Esophagus muscularis mucosa (tissue), 3 donors: ENCODE results near the gene METTL16.
"Not testable (repeated sequence)": the region's sequence is repeated elsewhere in the genome, so short reads cannot be mapped to it uniquely, and the experiment has no call there.

Experiments
- POLR2A ChIP-seq: fragments of 450-650 bp; IDR thresholded peaks from one replicate; pipeline ENCODE4 v1.6.1; 2017; ENCODE audit warnings: antibody characterized with exemption, moderate library complexity, mild to moderate bottlenecking, low read depth
- TF ChIP-seq, protein P1 (sequence below), 3 experiments: fragments of 200-600 bp in 2 of 3; fragments of 450-650 bp in 1 of 3; sonication (generic) in 2 of 3; IDR thresholded peaks; one replicate each; pipeline ENCODE4 v1.5.1; 2017 to 2019; ENCODE audit warnings: antibody characterized with exemption in 3 of 3, mild to moderate bottlenecking in 2 of 3, moderate library complexity in 1 of 3

DNA sequence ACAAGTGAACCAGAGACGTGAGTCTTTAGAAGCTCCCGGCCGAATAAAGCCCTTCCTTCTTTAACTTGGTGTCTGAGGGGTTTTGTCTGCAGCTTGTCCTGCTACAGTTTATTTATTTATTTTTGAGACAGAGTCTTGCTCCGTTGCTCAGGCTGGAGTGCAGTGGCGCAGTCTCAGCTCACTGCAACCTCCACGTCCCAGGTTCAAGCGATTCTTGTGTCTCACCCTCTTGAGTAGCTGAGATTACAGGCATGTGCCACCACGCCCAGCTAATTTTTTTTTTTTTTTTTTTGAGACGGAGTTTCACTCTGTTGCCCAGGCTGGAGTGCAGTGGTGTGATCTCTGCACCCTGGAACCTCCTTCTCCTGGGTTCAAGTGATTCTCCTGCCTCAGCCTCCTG is 36.3 kb upstream of the METTL16 start:
- TF ChIP-seq, protein P1, sequence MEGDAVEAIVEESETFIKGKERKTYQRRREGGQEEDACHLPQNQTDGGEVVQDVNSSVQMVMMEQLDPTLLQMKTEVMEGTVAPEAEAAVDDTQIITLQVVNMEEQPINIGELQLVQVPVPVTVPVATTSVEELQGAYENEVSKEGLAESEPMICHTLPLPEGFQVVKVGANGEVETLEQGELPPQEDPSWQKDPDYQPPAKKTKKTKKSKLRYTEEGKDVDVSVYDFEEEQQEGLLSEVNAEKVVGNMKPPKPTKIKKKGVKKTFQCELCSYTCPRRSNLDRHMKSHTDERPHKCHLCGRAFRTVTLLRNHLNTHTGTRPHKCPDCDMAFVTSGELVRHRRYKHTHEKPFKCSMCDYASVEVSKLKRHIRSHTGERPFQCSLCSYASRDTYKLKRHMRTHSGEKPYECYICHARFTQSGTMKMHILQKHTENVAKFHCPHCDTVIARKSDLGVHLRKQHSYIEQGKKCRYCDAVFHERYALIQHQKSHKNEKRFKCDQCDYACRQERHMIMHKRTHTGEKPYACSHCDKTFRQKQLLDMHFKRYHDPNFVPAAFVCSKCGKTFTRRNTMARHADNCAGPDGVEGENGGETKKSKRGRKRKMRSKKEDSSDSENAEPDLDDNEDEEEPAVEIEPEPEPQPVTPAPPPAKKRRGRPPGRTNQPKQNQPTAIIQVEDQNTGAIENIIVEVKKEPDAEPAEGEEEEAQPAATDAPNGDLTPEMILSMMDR (IDR thresholded peaks at IDR 0.05), result not testable (repeated sequence)
- TF ChIP-seq POLR2A, result not testable (repeated sequence)
